Neuronal stem cell (in vitro differentiated cells): ENCODE measurements around the gene KIF1A.

Experiments used
- DNase-seq: peaks from one replicate; pipeline ENCODE4 v3.0.0-alpha.2; 2013; ENCODE audit warnings: low spot score
- H2AFZ ChIP-seq: one replicate; pipeline ENCODE4 v1.6.1; 2013; ENCODE audit warnings: mild to moderate bottlenecking, low read length, inconsistent platforms
- H2AK5ac ChIP-seq: 2 replicates; pipeline ENCODE4 v1.6.1; 2013; ENCODE audit warnings: low read depth, mild to moderate bottlenecking, inconsistent platforms, low read length, moderate library complexity, mixed read lengths
- H2BK120ac ChIP-seq: 2 replicates; pipeline ENCODE4 v1.6.1; 2013; ENCODE audit warnings: low read depth, mild to moderate bottlenecking, inconsistent platforms, low read length, moderate library complexity, mixed read lengths
- H2BK12ac ChIP-seq: one replicate; pipeline ENCODE4 v1.6.1; 2013; ENCODE audit warnings: low read length, inconsistent platforms
- H2BK15ac ChIP-seq: 2 replicates; pipeline ENCODE4 v1.6.1; 2013; ENCODE audit warnings: mild to moderate bottlenecking, low read length, inconsistent platforms, mixed read lengths
- H2BK5ac ChIP-seq: one replicate; pipeline ENCODE4 v1.6.1; 2013; ENCODE audit warnings: inconsistent platforms, mild to moderate bottlenecking, low read length, moderate library complexity
- H3K14ac ChIP-seq: one replicate; pipeline ENCODE4 v1.6.1; 2013; ENCODE audit warnings: low read length, inconsistent platforms
- H3K18ac ChIP-seq: 2 replicates; pipeline ENCODE4 v1.6.1; 2013; ENCODE audit warnings: low read length, inconsistent platforms
- H3K23ac ChIP-seq: 2 replicates; pipeline ENCODE4 v1.6.1; 2013; ENCODE audit warnings: low read depth, mild to moderate bottlenecking, mixed read lengths, low read length, inconsistent platforms; ENCODE audit not compliant: poor library complexity
- H3K27ac ChIP-seq: replicated peaks from 3 replicates; pipeline ENCODE4 v1.5.1; 2013; ENCODE audit warnings: low read length, inconsistent platforms
- H3K27me3 ChIP-seq, 3 experiments: 2 replicates each; pipeline ENCODE4 v1.6.1; 2013; ENCODE audit warnings: low read length in 3 of 3, mild to moderate bottlenecking in 2 of 3, inconsistent platforms in 1 of 3, low read depth in 1 of 3, mixed read lengths in 1 of 3, moderate library complexity in 1 of 3; ENCODE audit not compliant: control insufficient read depth in 3 of 3, insufficient read depth in 3 of 3
- H3K36me3 ChIP-seq, 2 donors: replicated peaks in 1 of 2; 2 replicates each; pipeline ENCODE4 v1.6.1; 2013; ENCODE audit warnings: low read length in 2 of 2; ENCODE audit not compliant: control insufficient read depth in 2 of 2, insufficient read depth in 2 of 2
- H3K4ac ChIP-seq: 2 replicates; pipeline ENCODE4 v1.6.1; 2013; ENCODE audit warnings: inconsistent platforms, mild to moderate bottlenecking, low read length, moderate library complexity
- H3K4me1 ChIP-seq, 2 donors: 1 replicate in 1 of 2; 2 replicates in 1 of 2; pipeline ENCODE4 v1.6.1; 2013; ENCODE audit warnings: low read length in 2 of 2, low read depth in 1 of 2; ENCODE audit not compliant: control insufficient read depth in 2 of 2, insufficient read depth in 1 of 2
- H3K4me2 ChIP-seq: one replicate; pipeline ENCODE4 v1.6.1; 2013; ENCODE audit warnings: mild to moderate bottlenecking, low read length, inconsistent platforms; ENCODE audit not compliant: insufficient read depth, poor library complexity, severe bottlenecking
- H3K4me3 ChIP-seq, 2 donors: 2 replicates each; pipeline ENCODE4 v1.5.1; 2013; ENCODE audit warnings: low read length in 2 of 2, mild to moderate bottlenecking in 2 of 2, inconsistent platforms in 1 of 2, moderate library complexity in 1 of 2
- H3K79me1 ChIP-seq: one replicate; pipeline ENCODE4 v1.6.1; 2013; ENCODE audit warnings: low read depth, mild to moderate bottlenecking, inconsistent platforms, low read length, moderate library complexity
- H3K9ac ChIP-seq: one replicate; pipeline ENCODE4 v1.6.1; 2013; ENCODE audit warnings: mild to moderate bottlenecking, low read depth, low read length, inconsistent platforms; ENCODE audit not compliant: poor library complexity
- H3K9me3 ChIP-seq, 2 donors: replicated peaks in 1 of 2; 2 replicates each; pipeline versions ENCODE3 to v1.6.1; 2013; ENCODE audit warnings: low read length in 2 of 2, mild to moderate bottlenecking in 2 of 2, inconsistent platforms in 1 of 2, low read depth in 1 of 2, mixed read lengths in 1 of 2, moderate library complexity in 1 of 2; ENCODE audit not compliant: control insufficient read depth in 2 of 2, insufficient read depth in 1 of 2
- H4K8ac ChIP-seq: one replicate; pipeline ENCODE4 v1.6.1; 2013; ENCODE audit warnings: low read depth, mild to moderate bottlenecking, inconsistent platforms, low read length, moderate library complexity
- H4K91ac ChIP-seq: one replicate; pipeline ENCODE4 v1.6.1; 2013; ENCODE audit warnings: low read length, low read depth, mild to moderate bottlenecking, inconsistent platforms; ENCODE audit not compliant: poor library complexity
- WGBS, 2 donors: extraction: QIAGEN DNeasy Blood & Tissue Kit; methylation state at CpG; one replicate each; pipeline ENCODE4 v1.1.7; 2013; ENCODE audit warnings: missing lambda C conversion rate in 2 of 2, mixed read lengths in 1 of 2; ENCODE audit not compliant: insufficient read length in 2 of 2, insufficient replicate concordance in 1 of 2; ENCODE audit errors: extremely low coverage in 2 of 2; 5-methylcytosine and 5-hydroxymethylcytosine counted together

KIF1A gene

GRCh38 chr2:240793313-240794177 lies 26.5 kb downstream of the KIF1A start:
- Histone ChIP-seq H2BK12ac (peak overlapping the region; percentile 65), H3K4me1 (peaks cover 17 to 23% of the 10 kb centered on the region in 2 donors), H3K36me3 (peaks cover 34 to 35% of the 10 kb centered on the region in 2 donors), H3K4me2 (no peak overlapping the region), H3K79me1 (peaks cover 21% of the 10 kb centered on the region), H3K18ac (peak overlapping the region; percentile 90), H2BK120ac (no peak overlapping the region), H3K27ac (no peak overlapping the region), H3K23ac (peak overlapping the region; percentile 90), H3K14ac (peak overlapping the region; percentile 9), H3K9ac (peak overlapping the region; percentile 55), H2AK5ac (peak overlapping the region; percentile 71), H3K9me3 (no peaks in the 10 kb centered on the region), H3K27me3 (no peaks in the 10 kb centered on the region), H2AFZ (no peak overlapping the region), H2BK5ac (no peak overlapping the region), H3K4ac (no peak overlapping the region), H4K91ac (no peak overlapping the region), H2BK15ac (peak overlapping the region; percentile 53), H4K8ac (no peak overlapping the region), H3K4me3 (no peak overlapping the region)
- WGBS, 2 donors: no CpG with 5 or more reads among the region's 21 CpGs
- no peak for DNase-seq

DNA sequence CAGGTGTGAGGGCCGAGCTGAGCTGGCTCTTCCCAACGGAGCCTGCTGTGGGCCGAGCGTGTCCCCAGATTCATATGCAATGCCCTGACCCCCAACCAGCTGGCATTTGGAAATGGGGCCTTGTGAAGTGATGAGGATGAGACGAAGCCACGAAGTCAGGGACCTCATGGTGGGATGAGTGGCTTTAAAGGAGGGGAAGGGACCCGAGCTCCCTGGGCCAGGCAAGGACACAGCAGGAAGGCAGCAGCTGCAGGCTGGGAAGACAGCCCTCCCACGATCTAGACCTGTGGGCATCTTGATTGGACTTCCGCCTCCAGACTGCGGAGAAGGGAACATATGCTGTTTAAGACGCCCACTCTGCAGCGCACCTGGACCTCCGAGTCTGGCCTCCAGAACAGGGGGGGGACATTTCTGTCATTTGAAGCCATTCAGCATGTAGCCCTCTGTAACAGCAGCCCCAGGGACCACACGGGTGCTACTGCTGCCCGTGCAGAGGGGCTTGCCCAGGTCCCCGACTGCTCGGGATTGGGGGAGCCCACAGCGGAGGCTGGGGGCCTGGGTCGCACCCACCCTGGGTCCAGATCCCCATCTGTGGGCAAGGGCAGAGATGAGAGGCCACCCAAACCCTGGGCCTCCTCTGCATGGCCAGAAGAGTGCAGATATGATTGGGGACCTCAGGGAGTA lies 27.2 kb downstream of the KIF1A start:
- H3K27me3 ChIP-seq: no peaks in the 10 kb centered on the region
- H3K14ac ChIP-seq: peak overlapping the region; percentile 9
- H4K8ac ChIP-seq: no peak overlapping the region
- peak overlapping the region; percentile 90 for H3K18ac ChIP-seq
- H2BK15ac ChIP-seq: peak overlapping the region; percentile 53
- peak overlapping the region; percentile 55 for H3K9ac ChIP-seq
- H3K23ac ChIP-seq: no peak overlapping the region
- WGBS, 2 donors: no CpG with 5 or more reads among the region's 19 CpGs
- no peak overlapping the region for H3K4ac ChIP-seq
- peak overlapping the region; percentile 73 for H2AFZ ChIP-seq
- H3K4me2 ChIP-seq: peak overlapping the region; percentile 24
- no peak overlapping the region for H4K91ac ChIP-seq
- H2AK5ac ChIP-seq: peak overlapping the region; percentile 71
- H2BK120ac ChIP-seq: peak overlapping the region; percentile 12
- peak overlapping the region; percentile 84 for H2BK5ac ChIP-seq
- peaks cover 38 to 40% of the 10 kb centered on the region in 2 donors for H3K36me3 ChIP-seq
- H3K4me1 ChIP-seq: peaks cover 17 to 23% of the 10 kb centered on the region in 2 donors
- H3K9me3 ChIP-seq: no peaks in the 10 kb centered on the region
- DNase-seq: no peak
- peaks cover 23% of the 10 kb centered on the region for H3K79me1 ChIP-seq
- H3K27ac ChIP-seq: peak overlapping the region; percentile 81
- H2BK12ac ChIP-seq: peak overlapping the region; percentile 65
- H3K4me3 ChIP-seq: no peak overlapping the region

DNA sequence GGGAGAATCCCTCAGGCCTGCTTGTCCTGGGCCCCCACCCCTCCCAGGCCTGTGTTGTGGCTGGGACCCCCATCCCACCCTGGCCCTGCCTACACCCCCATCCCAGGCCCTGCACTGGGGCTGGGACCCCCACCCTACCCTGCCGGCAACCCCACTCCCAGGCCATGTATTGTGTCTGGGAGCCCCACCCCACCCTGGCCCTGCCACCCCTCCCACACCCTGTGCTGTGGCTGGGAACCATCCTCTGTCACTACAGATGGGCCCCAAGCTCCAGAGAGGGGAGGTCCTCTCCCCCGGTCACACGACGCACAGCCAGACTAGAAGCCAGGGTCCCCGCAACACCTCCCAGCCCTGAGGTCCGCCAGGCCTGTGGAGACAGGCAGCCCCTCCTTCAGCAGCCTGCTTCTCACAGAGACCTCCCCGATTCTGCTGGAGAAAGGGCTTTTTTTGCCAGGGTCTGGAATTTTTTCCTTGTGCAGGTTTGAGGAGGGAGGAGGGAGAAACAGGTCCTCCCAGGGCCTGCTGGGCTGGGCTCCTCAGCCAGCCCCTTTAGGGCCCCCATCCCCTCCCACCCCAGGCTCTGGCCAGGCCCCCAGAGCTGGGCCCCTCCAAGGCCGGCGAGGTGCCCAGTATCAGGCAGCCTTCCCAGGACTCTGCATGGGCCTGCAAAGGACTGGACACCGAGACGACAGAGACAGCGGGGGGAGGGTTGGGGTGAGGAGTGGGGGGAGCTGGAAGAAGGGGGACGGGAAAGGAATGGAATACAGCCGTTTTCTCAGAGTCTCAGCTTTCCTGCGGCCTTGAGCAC lies 28.0 kb downstream of the KIF1A start:
- peak; percentile 8 for DNase-seq
- peak overlapping the region; percentile 81 for H3K27ac ChIP-seq
- H3K36me3 ChIP-seq: peaks cover 38 to 39% of the 10 kb centered on the region in 2 donors

More for the DNA sequence above, 28.0 kb downstream of the KIF1A start:
- Histone ChIP-seq H3K9ac (peak overlapping the region; percentile 70), H3K4me3 (peak overlapping the region in 1 of 2 donors; percentile 14), H2BK120ac (peak overlapping the region; percentile 12), H3K4me1 (peaks cover 17 to 23% of the 10 kb centered on the region in 2 donors), H3K4ac (no peak overlapping the region), H3K14ac (peak overlapping the region; percentile 9), H2BK15ac (peak overlapping the region; percentile 64), H3K4me2 (peak overlapping the region; percentile 24), H3K27me3 (no peaks in the 10 kb centered on the region), H4K91ac (no peak overlapping the region), H3K18ac (peak overlapping the region; percentile 90), H2BK12ac (no peak overlapping the region), H2AFZ (peak overlapping the region; percentile 73), H2AK5ac (peak overlapping the region; percentile 92), H2BK5ac (peak overlapping the region; percentile 84), H3K23ac (no peak overlapping the region), H3K9me3 (no peaks in the 10 kb centered on the region), H4K8ac (no peak overlapping the region), H3K79me1 (peaks cover 25% of the 10 kb centered on the region)
- no CpG with 5 or more reads among the region's 15 CpGs for WGBS, 2 donors
